Measurements from ENCODE around the gene HNRNPUL1.

HNRNPUL1 gene

GRCh38 chr19:41320185-41320518, 56.0 kb downstream of the HNRNPUL1 start:
- H3K27ac ChIP-seq = no peak overlapping the region
- TF ChIP-seq ZFX (IDR thresholded peaks at IDR 0.05) = no peak
- no peak for TF ChIP-seq CTCF (conservative IDR thresholded peaks at IDR 0.05)

- H3K27ac ChIP-seq = no peak overlapping the region
- TF ChIP-seq ZFX (IDR thresholded peaks at IDR 0.05) = no peak
- TF ChIP-seq CTCF (conservative IDR thresholded peaks at IDR 0.05) = no peak
Observed at GRCh38 chr19:41320568-41320967, 56.4 kb downstream of the HNRNPUL1 start.

- H3K27ac ChIP-seq = no peak overlapping the region
- no peak for TF ChIP-seq ZFX (IDR thresholded peaks at IDR 0.05)
- TF ChIP-seq CTCF (conservative IDR thresholded peaks at IDR 0.05) = no peak
Observed at GRCh38 chr19:41321204-41321599, 57.0 kb downstream of the HNRNPUL1 start.

GRCh38 chr19:41321600-41322270, 57.6 kb downstream of the HNRNPUL1 start:
- no peak for TF ChIP-seq ZFX (IDR thresholded peaks at IDR 0.05)
- no peak; the same call in 1 of the 2 replicates for TF ChIP-seq CTCF (conservative IDR thresholded peaks at IDR 0.05)
- no peak overlapping the region for H3K27ac ChIP-seq

GRCh38 chr19:41322451-41322850, 58.3 kb downstream of the HNRNPUL1 start:
- no peak overlapping the region for H3K27ac ChIP-seq

GRCh38 chr19:41323023-41323422, 58.9 kb downstream of the HNRNPUL1 start:
- H3K27ac ChIP-seq = no peak overlapping the region
- TF ChIP-seq CTCF (conservative IDR thresholded peaks at IDR 0.05) = no peak
- TF ChIP-seq ZFX (IDR thresholded peaks at IDR 0.05) = no peak

More at GRCh38 chr19:41322451-41322850, 58.3 kb downstream of the HNRNPUL1 start:
- TF ChIP-seq CTCF (conservative IDR thresholded peaks at IDR 0.05) = no peak
- no peak for TF ChIP-seq ZFX (IDR thresholded peaks at IDR 0.05)

- no peak overlapping the region for H3K27ac ChIP-seq
- TF ChIP-seq CTCF (conservative IDR thresholded peaks at IDR 0.05) (no peak), ZFX (IDR thresholded peaks at IDR 0.05) (no peak)
Observed at GRCh38 chr19:41323430-41324125, 59.4 kb downstream of the HNRNPUL1 start.

Data from C4-2B (cell line).